IMR-90 (cell line): ENCODE data around the gene FLT1. TPM values are rescaled to one million over a fixed set of nuclear protein-coding genes. Genes with fewer than 3 reads are reported as not detected.

Source experiments
- ATAC-seq: fragments of 200-7000 bp; cut with Tn5 transposase; 2 replicates; pipeline ENCODE4 v1.9.1; 2020; ENCODE audit warnings: low read depth, mild to moderate bottlenecking, moderate library complexity
- BruUV-seq: library from RNA; stranded (reverse); fragments of 400-500 nt; replicated peaks from 2 replicates; lab custom pipeline; 2021; lab: Mats Ljungman, UMichigan
- CTCF ChIA-PET: fragments of 300-600 bp; formaldehyde crosslinking; extraction: SDS; loops from one replicate; lab custom pipeline; 2021; ENCODE audit warnings: antibody characterized with exemption; lab: Yijun Ruan, JAX
- POLR2A ChIA-PET: fragments of 300-600 bp; sonication (Branson Sonifier 250); formaldehyde crosslinking; loops from one replicate; lab custom pipeline; 2022; ENCODE audit warnings: antibody characterized with exemption; ENCODE audit not compliant: unreplicated experiment; lab: Charles Lee
- DNase-seq: peaks from one replicate; pipeline ENCODE4 v3.0.0; 2013
- H2AFZ ChIP-seq: replicated peaks from 2 replicates; pipeline ENCODE3; 2013; ENCODE audit warnings: low read length, mild to moderate bottlenecking; ENCODE audit not compliant: poor library complexity
- H2AK5ac ChIP-seq: 2 replicates; pipeline ENCODE4 v1.6.1; 2013; ENCODE audit warnings: low read depth, low read length, inconsistent platforms
- H2AK9ac ChIP-seq: replicated peaks from 2 replicates; pipeline ENCODE3; 2013; ENCODE audit warnings: mild to moderate bottlenecking, low read depth, low read length, moderate library complexity; ENCODE audit not compliant: poor library complexity
- H2BK120ac ChIP-seq: 2 replicates; pipeline ENCODE4 v1.6.1; 2013; ENCODE audit warnings: low read depth, low read length, inconsistent platforms
- H2BK15ac ChIP-seq: 3 replicates; pipeline ENCODE4 v1.6.1; 2013; ENCODE audit warnings: low read depth, low read length, inconsistent platforms
- H2BK20ac ChIP-seq: 2 replicates; pipeline ENCODE4 v1.6.1; 2013; ENCODE audit warnings: low read depth, mild to moderate bottlenecking, inconsistent platforms, low read length, moderate library complexity
- H2BK5ac ChIP-seq: 2 replicates; pipeline ENCODE4 v1.6.1; 2013; ENCODE audit warnings: mild to moderate bottlenecking, low read depth, low read length, inconsistent platforms; ENCODE audit not compliant: poor library complexity, severe bottlenecking
- H3K14ac ChIP-seq: replicated peaks from 2 replicates; pipeline ENCODE4 v1.6.1; 2013; ENCODE audit warnings: low read depth, low read length, inconsistent platforms
- H3K18ac ChIP-seq: 2 replicates; pipeline ENCODE4 v1.6.1; 2013; ENCODE audit warnings: low read depth, low read length, control low read depth
- H3K23ac ChIP-seq: 2 replicates; pipeline ENCODE4 v1.6.1; 2013; ENCODE audit warnings: low read depth, low read length, inconsistent platforms
- H3K27ac ChIP-seq: 2 replicates; pipeline ENCODE4 v1.5.1; 2013; ENCODE audit warnings: mild to moderate bottlenecking, control low read depth, low read length; ENCODE audit not compliant: insufficient read depth
- H3K27me3 ChIP-seq: 2 replicates; pipeline ENCODE4 v1.6.1; 2013; ENCODE audit warnings: low read length; ENCODE audit not compliant: control insufficient read depth, insufficient read depth
- H3K36me3 ChIP-seq: 2 replicates; pipeline ENCODE4 v1.6.1; 2013; ENCODE audit warnings: low read length, mixed read lengths; ENCODE audit not compliant: control insufficient read depth, insufficient read depth
- H3K4ac ChIP-seq: 2 replicates; pipeline ENCODE4 v1.6.1; 2013; ENCODE audit warnings: low read depth, low read length, inconsistent platforms
- H3K4me1 ChIP-seq: 2 replicates; pipeline ENCODE4 v1.6.1; 2013; ENCODE audit warnings: low read length, mixed read lengths; ENCODE audit not compliant: control insufficient read depth, insufficient read depth
- H3K4me2 ChIP-seq: 2 replicates; pipeline ENCODE4 v1.6.1; 2013; ENCODE audit warnings: low read depth, mild to moderate bottlenecking, control low read depth, low read length, moderate library complexity
- H3K4me3 ChIP-seq: 2 replicates; pipeline ENCODE4 v1.5.1; 2013; ENCODE audit warnings: low read depth, mild to moderate bottlenecking, control low read depth, low read length, moderate library complexity; ENCODE audit not compliant: insufficient read depth
- H3K56ac ChIP-seq: 2 replicates; pipeline ENCODE4 v1.6.1; 2013; ENCODE audit warnings: low read length, inconsistent platforms; ENCODE audit not compliant: insufficient read depth; ENCODE audit errors: extremely low read depth
- H3K79me1 ChIP-seq, 2 experiments: 2 replicates each; pipeline ENCODE4 v1.6.1; 2013; ENCODE audit warnings: low read length in 2 of 2, inconsistent platforms in 1 of 2, low read depth in 1 of 2
- H3K9ac ChIP-seq: 2 replicates; pipeline ENCODE4 v1.6.1; 2013; ENCODE audit warnings: low read depth, low read length, control low read depth
- H3K9me1 ChIP-seq: 2 replicates; pipeline ENCODE4 v1.6.1; 2013; ENCODE audit warnings: low read length, inconsistent platforms; ENCODE audit not compliant: insufficient read depth
- H3K9me3 ChIP-seq: 2 replicates; pipeline ENCODE4 v1.6.1; 2013; ENCODE audit warnings: low read length; ENCODE audit not compliant: control insufficient read depth, insufficient read depth
- H4K20me1 ChIP-seq: 2 replicates; pipeline ENCODE4 v1.6.1; 2013; ENCODE audit warnings: low read length, inconsistent platforms; ENCODE audit not compliant: insufficient read depth
- H4K5ac ChIP-seq: 2 replicates; pipeline ENCODE4 v1.6.1; 2013; ENCODE audit warnings: mild to moderate bottlenecking, low read depth, low read length, control low read depth
- H4K8ac ChIP-seq, 2 experiments: 2 replicates each; pipeline ENCODE4 v1.6.1; 2013; ENCODE audit warnings: low read depth in 2 of 2, low read length in 2 of 2, control low read depth in 1 of 2, inconsistent platforms in 1 of 2
- H4K91ac ChIP-seq: 2 replicates; pipeline ENCODE4 v1.6.1; 2013; ENCODE audit warnings: low read depth, low read length, inconsistent platforms; ENCODE audit not compliant: insufficient read depth
- BHLHE40 ChIP-seq: fragments of 150-350 bp; IDR thresholded peaks from 2 replicates; pipeline ENCODE4 v1.6.1; 2016; ENCODE audit warnings: mild to moderate bottlenecking, low read depth, low read length
- CEBPB ChIP-seq: IDR thresholded peaks from 2 replicates; pipeline ENCODE4 v1.6.1; 2012; ENCODE audit warnings: low read depth, low read length, improper control_type of control experiment
- CHD1 ChIP-seq: IDR thresholded peaks from 2 replicates; pipeline ENCODE4 v1.6.1; 2012; ENCODE audit warnings: low read depth, low read length, improper control_type of control experiment
- FOS ChIP-seq: fragments of 150-350 bp; IDR thresholded peaks from 2 replicates; pipeline ENCODE4 v1.6.1; 2016; ENCODE audit warnings: low read depth, low read length
- MAFK ChIP-seq: IDR thresholded peaks from 2 replicates; pipeline ENCODE4 v1.6.1; 2012; ENCODE audit warnings: low read depth, low read length, improper control_type of control experiment
- MAZ ChIP-seq: IDR thresholded peaks from 2 replicates; pipeline ENCODE4 v1.6.1; 2012; ENCODE audit warnings: low read depth, mild to moderate bottlenecking, low read length, improper control_type of control experiment, moderate library complexity, borderline replicate concordance
- MXI1 ChIP-seq: IDR thresholded peaks from 2 replicates; pipeline ENCODE4 v1.6.1; 2012; ENCODE audit warnings: low read depth, mild to moderate bottlenecking, low read length, moderate library complexity, borderline replicate concordance
- NFE2L2 ChIP-seq: fragments of 150-350 bp; IDR thresholded peaks from 2 replicates; pipeline ENCODE4 v1.6.1; 2016; ENCODE audit warnings: low read depth, mild to moderate bottlenecking, low read length
- POLR2A ChIP-seq: IDR thresholded peaks from 2 replicates; pipeline ENCODE4 v1.6.1; 2012; ENCODE audit warnings: mild to moderate bottlenecking, low read depth, low read length
- RAD21 ChIP-seq: IDR thresholded peaks from 2 replicates; pipeline ENCODE4 v1.6.1; 2012; ENCODE audit warnings: low read length, improper control_type of control experiment
- RCOR1 ChIP-seq: IDR thresholded peaks from 2 replicates; pipeline ENCODE4 v1.6.1; 2012; ENCODE audit warnings: mild to moderate bottlenecking, low read length, improper control_type of control experiment; ENCODE audit not compliant: insufficient replicate concordance
- RFX5 ChIP-seq: IDR thresholded peaks from 2 replicates; pipeline ENCODE4 v1.8.0; 2012; ENCODE audit warnings: low read depth, mild to moderate bottlenecking, low read length, moderate library complexity
- SMC3 ChIP-seq: fragments of 150-350 bp; IDR thresholded peaks from 2 replicates; pipeline ENCODE4 v1.6.1; 2016; ENCODE audit warnings: low read depth, mild to moderate bottlenecking, antibody characterized with exemption, low read length, moderate library complexity
- WGBS, 2 experiments: methylation state at CpG; one replicate each; pipeline versions ENCODE4 v1.1.5 to v1.1.7; 2013; ENCODE audit warnings: missing lambda C conversion rate in 2 of 2; ENCODE audit not compliant: insufficient read length in 1 of 2; ENCODE audit errors: extremely low coverage in 2 of 2; 5-methylcytosine and 5-hydroxymethylcytosine counted together
- dilution Hi-C: fragments of 300-500 bp; cut with HindIII; formaldehyde crosslinking; loops from one replicate; pipeline ENCODE4 v1.14.3; 2018; ENCODE audit warnings: low sequenced_read_pairs; ENCODE audit not compliant: unreplicated experiment
- in situ Hi-C: fragments of 300-500 bp; cut with MboI; formaldehyde crosslinking; loops from 3 replicates; pipeline ENCODE4 v1.14.3; 2019; ENCODE audit warnings: low sequenced_read_pairs, inconsistent platforms, mixed read lengths
- intact Hi-C: fragments of 100-400 bp; cut with micrococcal nuclease; formaldehyde crosslinking; loops from 2 replicates; pipeline ENCODE4 v1.10.0; 2022
- polyA plus RNA-seq, 3 experiments: library from polyadenylated mRNA; depleted of rRNA; stranded (reverse); fragments of >200 nt; gene quantifications; 2 replicates each; pipeline ENCODE4 v1.2.3, GENCODE V29; 2012; ENCODE audit warnings: low replicate concordance in 1 of 3
- total RNA-seq: library from RNA; depleted of rRNA; stranded (reverse); fragments of >200 nt; gene quantifications from 2 replicates; pipeline ENCODE4 v1.2.3, GENCODE V29; 2012
- TF ChIP-seq, protein P1 (sequence below): fragments of 150-350 bp; IDR thresholded peaks from 2 replicates; pipeline ENCODE4 v1.6.1; 2017; ENCODE audit warnings: mild to moderate bottlenecking, antibody characterized with exemption, low read length, low read depth
- TF ChIP-seq, protein P2 (sequence below): conservative IDR thresholded peaks from 2 replicates; pipeline ENCODE4 v1.5.1; 2012; ENCODE audit warnings: mild to moderate bottlenecking, low read depth, low read length, improper control_type of control experiment
- TF ChIP-seq, protein P3 (sequence below): fragments of 150-350 bp; IDR thresholded peaks from 2 replicates; pipeline ENCODE4 v1.6.1; 2016; ENCODE audit warnings: low read depth, mild to moderate bottlenecking, low read length, moderate library complexity, borderline replicate concordance

The FLT1 gene
- total and polyA plus RNA-seq, 2 of the 4 experiments (the other 2 are of a cell fraction): 4.5 to 10.4 TPM

DNA sequence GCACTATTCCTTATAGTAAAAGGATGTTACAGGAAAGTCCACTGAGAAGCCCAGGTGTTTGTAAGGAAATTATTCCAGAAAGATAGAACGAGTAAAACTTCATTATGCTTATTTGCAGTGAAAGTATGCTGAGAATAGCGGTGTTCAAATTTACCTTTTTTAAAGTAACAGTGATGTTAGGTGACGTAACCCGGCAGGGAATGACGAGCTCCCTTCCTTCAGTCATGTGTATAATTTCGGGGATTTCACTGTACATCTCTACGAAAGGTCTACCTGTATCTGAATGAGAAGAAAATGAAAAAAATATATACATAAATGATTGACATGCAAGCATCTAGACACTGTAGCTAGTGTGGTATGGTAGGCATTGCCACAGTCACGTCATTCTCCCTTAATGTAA is 56.9 kb downstream of the FLT1 start:
- Histone ChIP-seq H3K9ac (no peak overlapping the region), H3K9me3 (no peaks in the 10 kb centered on the region), H4K5ac (no peak overlapping the region), H2AK5ac (no peak overlapping the region), H3K23ac (no peak overlapping the region), H2BK120ac (no peak overlapping the region), H3K36me3 (no peaks in the 10 kb centered on the region; the same call in 1 of the 2 replicates), H3K14ac (no peak overlapping the region), H2BK20ac (no peak overlapping the region), H3K18ac (no peak overlapping the region), H3K4me3 (no peak overlapping the region), H3K27ac (no peak overlapping the region), H2AFZ (no peak overlapping the region), H2BK15ac (no peak overlapping the region), H3K4me2 (no peak overlapping the region), H2AK9ac (no peak overlapping the region), H2BK5ac (no peak overlapping the region), H3K9me1 (no peaks in the 10 kb centered on the region), H3K56ac (no peak overlapping the region), H3K27me3 (no peaks in the 10 kb centered on the region), H4K8ac (no peak overlapping the region), H4K20me1 (no peaks in the 10 kb centered on the region), H3K4ac (no peak overlapping the region), H4K91ac (no peak overlapping the region), H3K4me1 (0 out of 2 replicates have a peak, but pooled peaks cover 2% of the 10 kb centered on the region), H3K79me1 (peaks cover 0 to 3% of the 10 kb centered on the region in 2 experiments; a peak in 2 of 4 replicates)
- ATAC-seq (no peak), DNase-seq (no peak)
- CTCF ChIA-PET: interaction anchor here (0.7 kb wide), 1 partner anchor 608 kb away, joined by 3 read pairs; no protein-coding TSS in a partner anchor
- intact Hi-C loops (no loop called here), dilution Hi-C loops (no loop called here), in situ Hi-C loops (no loop called here)
- POLR2A ChIA-PET: no interaction called here
- WGBS, 2 experiments: 86% methylated on average over 4 of the region's 8 CpGs; no CpG with 5 or more reads in 1 of the 2 experiments
- no TSS peak for BruUV-seq
- TF ChIP-seq RFX5 (no peak), MAFK (no peak), RCOR1 (no peak), MAZ (no peak), NFE2L2 (no peak), MXI1 (no peak), SMC3 (no peak), FOS (no peak), POLR2A (no peak), CHD1 (no peak), BHLHE40 (no peak), RAD21 (no peak), CEBPB (no peak)
- TF ChIP-seq, protein P1, sequence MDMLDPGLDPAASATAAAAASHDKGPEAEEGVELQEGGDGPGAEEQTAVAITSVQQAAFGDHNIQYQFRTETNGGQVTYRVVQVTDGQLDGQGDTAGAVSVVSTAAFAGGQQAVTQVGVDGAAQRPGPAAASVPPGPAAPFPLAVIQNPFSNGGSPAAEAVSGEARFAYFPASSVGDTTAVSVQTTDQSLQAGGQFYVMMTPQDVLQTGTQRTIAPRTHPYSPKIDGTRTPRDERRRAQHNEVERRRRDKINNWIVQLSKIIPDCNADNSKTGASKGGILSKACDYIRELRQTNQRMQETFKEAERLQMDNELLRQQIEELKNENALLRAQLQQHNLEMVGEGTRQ: no peak
- TF ChIP-seq, protein P2, sequence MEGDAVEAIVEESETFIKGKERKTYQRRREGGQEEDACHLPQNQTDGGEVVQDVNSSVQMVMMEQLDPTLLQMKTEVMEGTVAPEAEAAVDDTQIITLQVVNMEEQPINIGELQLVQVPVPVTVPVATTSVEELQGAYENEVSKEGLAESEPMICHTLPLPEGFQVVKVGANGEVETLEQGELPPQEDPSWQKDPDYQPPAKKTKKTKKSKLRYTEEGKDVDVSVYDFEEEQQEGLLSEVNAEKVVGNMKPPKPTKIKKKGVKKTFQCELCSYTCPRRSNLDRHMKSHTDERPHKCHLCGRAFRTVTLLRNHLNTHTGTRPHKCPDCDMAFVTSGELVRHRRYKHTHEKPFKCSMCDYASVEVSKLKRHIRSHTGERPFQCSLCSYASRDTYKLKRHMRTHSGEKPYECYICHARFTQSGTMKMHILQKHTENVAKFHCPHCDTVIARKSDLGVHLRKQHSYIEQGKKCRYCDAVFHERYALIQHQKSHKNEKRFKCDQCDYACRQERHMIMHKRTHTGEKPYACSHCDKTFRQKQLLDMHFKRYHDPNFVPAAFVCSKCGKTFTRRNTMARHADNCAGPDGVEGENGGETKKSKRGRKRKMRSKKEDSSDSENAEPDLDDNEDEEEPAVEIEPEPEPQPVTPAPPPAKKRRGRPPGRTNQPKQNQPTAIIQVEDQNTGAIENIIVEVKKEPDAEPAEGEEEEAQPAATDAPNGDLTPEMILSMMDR: no peak
- TF ChIP-seq, protein P3, sequence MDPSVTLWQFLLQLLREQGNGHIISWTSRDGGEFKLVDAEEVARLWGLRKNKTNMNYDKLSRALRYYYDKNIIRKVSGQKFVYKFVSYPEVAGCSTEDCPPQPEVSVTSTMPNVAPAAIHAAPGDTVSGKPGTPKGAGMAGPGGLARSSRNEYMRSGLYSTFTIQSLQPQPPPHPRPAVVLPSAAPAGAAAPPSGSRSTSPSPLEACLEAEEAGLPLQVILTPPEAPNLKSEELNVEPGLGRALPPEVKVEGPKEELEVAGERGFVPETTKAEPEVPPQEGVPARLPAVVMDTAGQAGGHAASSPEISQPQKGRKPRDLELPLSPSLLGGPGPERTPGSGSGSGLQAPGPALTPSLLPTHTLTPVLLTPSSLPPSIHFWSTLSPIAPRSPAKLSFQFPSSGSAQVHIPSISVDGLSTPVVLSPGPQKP: no peak
